CD4-positive, alpha-beta T cell treated with Interleukin-4 for 4 hours (primary cell): Measurements from ENCODE around the gene ZFP14.
"Not testable (repeated sequence)": the region's sequence is repeated elsewhere in the genome, so short reads cannot be mapped to it uniquely, and the experiment has no call there.

Experiments
- DNase-seq: peaks from one replicate; pipeline ENCODE4 v3.0.0-alpha.2; 2020

The ZFP14 gene

GRCh38 chr19:36330216-36330615 is 48.8 kb downstream of the ZFP14 start:
- no peak for DNase-seq

- not testable (repeated sequence) for DNase-seq
These were observed 49.5 kb downstream of the ZFP14 start for GRCh38 chr19:36329534-36329933.

- not testable (repeated sequence) for DNase-seq
These were observed 52.4 kb downstream of the ZFP14 start for GRCh38 chr19:36326649-36327048.

GRCh38 chr19:36315164-36315563 is 63.8 kb downstream of the ZFP14 start:
- not testable (repeated sequence) for DNase-seq

- not testable (repeated sequence) for DNase-seq
These were observed 64.9 kb downstream of the ZFP14 start for GRCh38 chr19:36314053-36314452.

GRCh38 chr19:36311098-36311760 is 67.8 kb downstream of the ZFP14 start:
- not testable (repeated sequence) for DNase-seq

- DNase-seq = not testable (repeated sequence)
These were observed 68.5 kb downstream of the ZFP14 start for GRCh38 chr19:36310416-36310990.

GRCh38 chr19:36309759-36310158 is 69.2 kb downstream of the ZFP14 start:
- DNase-seq = not testable (repeated sequence)

- DNase-seq = not testable (repeated sequence)
These were observed 69.7 kb downstream of the ZFP14 start for GRCh38 chr19:36309309-36309708.

- DNase-seq = not testable (repeated sequence)
These were observed 86.7 kb downstream of the ZFP14 start for GRCh38 chr19:36292317-36292716.
